ENCODE data around the gene CLIC4. TPM values are rescaled to one million over a fixed set of nuclear protein-coding genes. Genes with fewer than 3 reads are reported as not detected.

Gene CLIC4
- total and polyA plus RNA-seq, 2 of the 8 experiments (the other 6 are each of a cell fraction or from before 2014, with no cell fraction given) = 77.5 to 293 TPM

DNA sequence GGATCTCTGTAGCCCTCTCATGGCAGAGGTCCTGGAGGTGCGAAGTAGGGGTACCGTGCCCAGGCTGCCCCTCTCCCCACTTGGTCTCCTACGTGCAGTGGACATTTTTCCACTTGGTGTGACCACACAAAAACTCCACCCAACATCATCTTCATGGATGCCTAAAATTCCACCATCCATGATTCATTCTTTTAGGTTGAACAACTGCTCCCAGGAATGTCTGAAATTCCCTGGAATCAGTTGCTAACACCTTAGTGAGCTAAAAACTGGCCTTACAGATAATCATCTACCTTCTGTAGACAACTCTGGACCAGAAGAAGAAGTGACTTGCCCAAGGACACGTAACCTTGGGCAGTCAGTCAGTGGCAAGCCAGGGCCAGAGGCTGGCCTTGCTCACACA lies 32.1 kb upstream of the CLIC4 start:
- Histone ChIP-seq H4K20me1 (replicated peaks in 1 of 2; ENCODE audit: control insufficient read depth in 1 of 2, insufficient read depth in 2 of 2, low read length in 2 of 2) (no peaks in the 10 kb centered on the region), H3K4me1 (replicated peaks in 1 of 4; ENCODE audit: control insufficient read depth in 3 of 4, insufficient read depth in 4 of 4, low read length in 3 of 4) (no peaks in the 10 kb centered on the region), H3K79me2 (ENCODE audit: control insufficient read depth in 1 of 2, insufficient read depth in 2 of 2, low read length in 2 of 2) (no peaks in the 10 kb centered on the region), H3K14ac (ENCODE audit: insufficient read length) (no peak overlapping the region), H3K23me2 (ENCODE audit: low read depth, low read length) (no peaks in the 10 kb centered on the region), H2BK15ac (ENCODE audit: low read length) (no peak overlapping the region), H3K9ac (replicated peaks in 1 of 4; ENCODE audit: extremely low read depth in 1 of 4, low read depth in 3 of 4, low read length in 3 of 4) (no peak overlapping the region), H3K18ac (ENCODE audit: extremely low read depth, low read length) (no peak overlapping the region), H3K56ac (replicated peaks; ENCODE audit: insufficient read length, low read depth, low read length) (no peak overlapping the region), H3K4me3 (ENCODE audit: extremely low read depth in 1 of 4, insufficient read depth in 2 of 4, low read depth in 3 of 4, low read length in 4 of 4) (no peak overlapping the region), H3K23ac (ENCODE audit: insufficient read length) (no peak overlapping the region), H2BK20ac (ENCODE audit: low read length) (no peak overlapping the region), H4K8ac (ENCODE audit: extremely low read depth, insufficient read depth, low read length) (peak overlapping the region; percentile 43; the same call in 1 of the 2 replicates), H2BK12ac (ENCODE audit: low read depth, low read length) (no peak overlapping the region), H3K36me3 (ENCODE audit: control insufficient read depth in 2 of 4, insufficient read depth in 4 of 4, low read length in 3 of 4) (no peaks in the 10 kb centered on the region), H2BK5ac (ENCODE audit: low read depth, low read length) (no peak overlapping the region), H3K79me1 (ENCODE audit: low read depth, low read length) (no peaks in the 10 kb centered on the region), H3K27ac (ENCODE audit: low read depth, low read length) (no peak overlapping the region), H3K4ac (replicated peaks; ENCODE audit: insufficient read length, low read depth, low read length) (no peak overlapping the region), H3K9me3 (ENCODE audit: insufficient read depth in 2 of 2, low read depth in 1 of 2, low read length in 1 of 2) (no peaks in the 10 kb centered on the region), H2BK120ac (replicated peaks; ENCODE audit: low read depth, low read length) (no peak overlapping the region), H4K91ac (replicated peaks; ENCODE audit: insufficient read length, low read length) (peak overlapping the region; percentile 20), H2AFZ (ENCODE audit: low read length) (no peak overlapping the region), H3K27me3 (replicated peaks in 1 of 4; ENCODE audit: control insufficient read depth in 3 of 4, extremely low read depth in 1 of 4, insufficient read depth in 3 of 4, low read length in 3 of 4) (no peaks in the 10 kb centered on the region), H4K5ac (ENCODE audit: insufficient read length, low read depth, low read length) (no peak overlapping the region), H3K4me2 (ENCODE audit: insufficient read depth in 1 of 2, low read depth in 2 of 2, low read length in 2 of 2) (no peak overlapping the region), H2AK5ac (ENCODE audit: low read depth, low read length) (no peak overlapping the region)
- 94% methylated on average over 4 of the region's 4 CpGs; no CpG with 5 or more reads in 1 of the 2 experiments for WGBS, 2 experiments (ENCODE audit: extremely low coverage in 1 of 2, insufficient coverage in 1 of 2, insufficient read length in 1 of 2, insufficient replicate concordance in 2 of 2, low coverage in 1 of 2, low lambda C conversion rate in 2 of 2, missing lambda C conversion rate in 1 of 2)
- ChIA-PET CTCF (ENCODE audit: partially characterized antibody) (interaction anchor here (0.6 to 1.5 kb wide), 3 partner anchors 12 to 222 kb away, joined by 3 to 9 read pairs (median 5); no protein-coding TSS in a partner anchor), POLR2A (ENCODE audit: partially characterized antibody) (interaction anchor here (0.6 kb wide), 1 partner anchor 51 kb away, joined by 4 read pairs; no protein-coding TSS in a partner anchor)
- DNase-seq (ENCODE audit: low read depth in 1 of 2, low spot score in 2 of 2) (no peak), FAIRE-seq (no peak)
- TF ChIP-seq FOSL1 (IDR thresholded peaks at IDR 0.05; ENCODE audit: insufficient read depth, low read depth, low read length) = no peak
- no peak for TF ChIP-seq EZH2 (IDR thresholded peaks at IDR 0.05; ENCODE audit: low read depth, low read length, severe bottlenecking)
- no peak for TF ChIP-seq CBX8 (IDR thresholded peaks at IDR 0.05; ENCODE audit: borderline replicate concordance, low read depth, low read length)
- TF ChIP-seq, protein P1, sequence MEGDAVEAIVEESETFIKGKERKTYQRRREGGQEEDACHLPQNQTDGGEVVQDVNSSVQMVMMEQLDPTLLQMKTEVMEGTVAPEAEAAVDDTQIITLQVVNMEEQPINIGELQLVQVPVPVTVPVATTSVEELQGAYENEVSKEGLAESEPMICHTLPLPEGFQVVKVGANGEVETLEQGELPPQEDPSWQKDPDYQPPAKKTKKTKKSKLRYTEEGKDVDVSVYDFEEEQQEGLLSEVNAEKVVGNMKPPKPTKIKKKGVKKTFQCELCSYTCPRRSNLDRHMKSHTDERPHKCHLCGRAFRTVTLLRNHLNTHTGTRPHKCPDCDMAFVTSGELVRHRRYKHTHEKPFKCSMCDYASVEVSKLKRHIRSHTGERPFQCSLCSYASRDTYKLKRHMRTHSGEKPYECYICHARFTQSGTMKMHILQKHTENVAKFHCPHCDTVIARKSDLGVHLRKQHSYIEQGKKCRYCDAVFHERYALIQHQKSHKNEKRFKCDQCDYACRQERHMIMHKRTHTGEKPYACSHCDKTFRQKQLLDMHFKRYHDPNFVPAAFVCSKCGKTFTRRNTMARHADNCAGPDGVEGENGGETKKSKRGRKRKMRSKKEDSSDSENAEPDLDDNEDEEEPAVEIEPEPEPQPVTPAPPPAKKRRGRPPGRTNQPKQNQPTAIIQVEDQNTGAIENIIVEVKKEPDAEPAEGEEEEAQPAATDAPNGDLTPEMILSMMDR (IDR thresholded peaks at IDR 0.05; ENCODE audit: control extremely low read depth in 1 of 3, insufficient read depth in 1 of 3, low read depth in 1 of 3, low read length in 3 of 3) = no peak
- TF ChIP-seq EP300 (IDR thresholded peaks at IDR 0.05; ENCODE audit: borderline replicate concordance in 1 of 2, low read depth in 2 of 2, low read length in 2 of 2) = no peak
- no peak for TF ChIP-seq SP4 (IDR thresholded peaks at IDR 0.05; ENCODE audit: low read length)
- no peak for TF ChIP-seq RAD21 (IDR thresholded peaks at IDR 0.05 in 1 of 2, conservative IDR thresholded peaks at IDR 0.05 in 1 of 2; ENCODE audit: low read depth in 2 of 2, low read length in 2 of 2)
- no peak for TF ChIP-seq CREB1 (IDR thresholded peaks at IDR 0.05)
- no peak for TF ChIP-seq SAP30 (IDR thresholded peaks at IDR 0.05; ENCODE audit: insufficient read depth, insufficient replicate concordance, low read length)
- TF ChIP-seq JUN (IDR thresholded peaks at IDR 0.05; ENCODE audit: low read depth, low read length) = no peak
- TF ChIP-seq SRF (IDR thresholded peaks at IDR 0.05; ENCODE audit: low read depth, low read length) = no peak
